Measurements from ENCODE around the gene RND1. TPM values are rescaled to one million over a fixed set of nuclear protein-coding genes. Genes with fewer than 3 reads are reported as not detected.
"Not testable (repeated sequence)": the region's sequence is repeated elsewhere in the genome, so short reads cannot be mapped to it uniquely, and the experiment has no call there.

Gene RND1
- total RNA-seq, 1 donor from 2014 or later = 15.0 TPM

DNA sequence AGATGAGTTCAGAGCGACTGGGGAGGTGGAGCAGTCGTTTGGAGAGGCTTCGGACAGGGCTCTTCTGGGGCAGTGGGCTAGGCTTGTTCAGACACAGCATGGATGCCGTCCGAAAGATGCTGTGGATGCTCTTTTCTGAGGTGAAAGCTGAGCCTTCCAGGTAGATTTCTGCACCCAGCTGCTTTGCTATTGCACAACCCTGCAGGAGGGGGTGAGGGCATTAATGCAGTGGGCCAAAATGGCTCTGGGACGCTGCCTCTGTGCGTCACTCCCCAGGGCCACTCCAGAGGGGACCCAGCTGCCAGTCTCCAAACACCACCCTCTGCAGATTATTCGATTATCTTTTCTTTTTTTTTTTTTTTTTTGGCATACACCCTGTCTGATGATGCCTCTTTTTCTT, 7.6 kb downstream of the RND1 start:
- Mint-ChIP-seq H3K27me3 (ENCODE audit: low read depth) (no peaks in the 10 kb centered on the region), H3K9me3 (no peaks in the 10 kb centered on the region), H3K27ac (no peak overlapping the region), H3K4me1 (peaks cover 8% of the 10 kb centered on the region), H3K36me3 (peaks cover 16% of the 10 kb centered on the region), H3K4me3 (no peak overlapping the region)
- DNase-seq (ENCODE audit: low spot score in 2 of 2, unreplicated experiment in 2 of 2) = no peak
- TF ChIP-seq, protein P1, sequence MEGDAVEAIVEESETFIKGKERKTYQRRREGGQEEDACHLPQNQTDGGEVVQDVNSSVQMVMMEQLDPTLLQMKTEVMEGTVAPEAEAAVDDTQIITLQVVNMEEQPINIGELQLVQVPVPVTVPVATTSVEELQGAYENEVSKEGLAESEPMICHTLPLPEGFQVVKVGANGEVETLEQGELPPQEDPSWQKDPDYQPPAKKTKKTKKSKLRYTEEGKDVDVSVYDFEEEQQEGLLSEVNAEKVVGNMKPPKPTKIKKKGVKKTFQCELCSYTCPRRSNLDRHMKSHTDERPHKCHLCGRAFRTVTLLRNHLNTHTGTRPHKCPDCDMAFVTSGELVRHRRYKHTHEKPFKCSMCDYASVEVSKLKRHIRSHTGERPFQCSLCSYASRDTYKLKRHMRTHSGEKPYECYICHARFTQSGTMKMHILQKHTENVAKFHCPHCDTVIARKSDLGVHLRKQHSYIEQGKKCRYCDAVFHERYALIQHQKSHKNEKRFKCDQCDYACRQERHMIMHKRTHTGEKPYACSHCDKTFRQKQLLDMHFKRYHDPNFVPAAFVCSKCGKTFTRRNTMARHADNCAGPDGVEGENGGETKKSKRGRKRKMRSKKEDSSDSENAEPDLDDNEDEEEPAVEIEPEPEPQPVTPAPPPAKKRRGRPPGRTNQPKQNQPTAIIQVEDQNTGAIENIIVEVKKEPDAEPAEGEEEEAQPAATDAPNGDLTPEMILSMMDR (IDR thresholded peaks at IDR 0.05; ENCODE audit: unreplicated experiment) = no peak

DNA sequence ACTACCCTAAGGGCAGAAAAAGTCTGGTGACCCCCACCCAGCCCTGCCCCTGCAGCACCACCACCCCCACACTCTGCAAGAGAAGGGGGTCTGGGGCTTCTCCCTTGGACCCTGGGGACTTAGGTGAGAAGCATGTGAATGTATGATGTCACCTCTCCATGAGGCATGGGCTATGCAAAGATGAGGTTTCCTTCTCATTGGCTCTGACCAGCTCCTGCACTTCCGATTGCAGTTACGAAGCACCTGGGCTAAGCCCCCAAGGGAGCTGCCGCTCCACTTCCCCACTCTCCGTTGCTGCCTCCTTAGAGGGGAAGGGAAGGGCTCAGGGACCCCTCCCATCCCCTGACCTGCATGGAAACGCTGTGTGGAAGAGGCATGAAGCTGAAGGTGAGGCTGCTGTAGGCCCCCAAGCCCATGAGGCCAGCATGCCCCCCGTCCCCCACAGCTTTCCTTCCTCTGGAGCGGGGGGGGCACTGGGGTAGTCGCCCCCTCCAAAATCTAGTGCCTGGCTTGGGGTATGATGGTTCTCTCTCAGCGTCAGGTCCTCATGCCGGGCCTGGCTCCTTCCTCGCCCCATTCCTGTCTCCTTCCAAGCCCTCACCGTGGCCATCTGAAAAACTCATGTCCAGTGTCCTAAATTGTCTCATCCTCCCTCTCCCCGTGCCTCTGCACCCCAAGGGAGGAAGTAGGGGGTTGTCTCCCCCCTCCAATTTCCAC, 8.2 kb downstream of the RND1 start:
- no peak overlapping the region for H3K27ac Mint-ChIP-seq
- no peaks in the 10 kb centered on the region for H3K27me3 Mint-ChIP-seq (ENCODE audit: low read depth)
- H3K4me1 Mint-ChIP-seq = peaks cover 8% of the 10 kb centered on the region
- H3K36me3 Mint-ChIP-seq = peaks cover 16% of the 10 kb centered on the region
- DNase-seq (ENCODE audit: low spot score in 2 of 2, unreplicated experiment in 2 of 2) = no peak
- TF ChIP-seq, protein P1 (IDR thresholded peaks at IDR 0.05; ENCODE audit: unreplicated experiment) = no peak
- no peaks in the 10 kb centered on the region for H3K9me3 Mint-ChIP-seq
- H3K4me3 Mint-ChIP-seq = no peak overlapping the region

DNA sequence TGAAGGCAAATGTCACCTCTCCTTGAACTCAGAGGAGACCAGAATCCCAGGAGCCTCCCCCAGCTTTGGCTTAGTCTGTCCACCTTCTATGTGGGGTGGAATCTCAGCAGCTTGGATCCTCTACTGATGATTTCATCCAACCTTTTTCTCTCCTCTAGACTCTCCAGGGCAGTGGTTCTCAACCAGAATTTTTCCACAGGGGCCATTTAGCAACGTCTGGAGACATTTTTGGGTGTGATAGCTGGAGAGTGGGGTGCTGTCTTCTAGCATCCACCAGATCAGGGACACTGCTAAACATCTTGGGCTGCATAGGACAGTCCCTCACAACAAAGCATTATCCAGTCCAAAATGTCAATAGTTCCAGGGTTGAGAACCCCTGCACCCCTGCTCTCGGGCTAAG, 9.3 kb downstream of the RND1 start:
- Mint-ChIP-seq H3K4me1 (peaks cover 7% of the 10 kb centered on the region), H3K27me3 (ENCODE audit: low read depth) (no peaks in the 10 kb centered on the region), H3K4me3 (no peak overlapping the region), H3K9me3 (no peaks in the 10 kb centered on the region), H3K27ac (no peak overlapping the region), H3K36me3 (peaks cover 8% of the 10 kb centered on the region)
- no peak for DNase-seq (ENCODE audit: low spot score in 2 of 2, unreplicated experiment in 2 of 2)
- TF ChIP-seq, protein P1 (IDR thresholded peaks at IDR 0.05; ENCODE audit: unreplicated experiment) = no peak

DNA sequence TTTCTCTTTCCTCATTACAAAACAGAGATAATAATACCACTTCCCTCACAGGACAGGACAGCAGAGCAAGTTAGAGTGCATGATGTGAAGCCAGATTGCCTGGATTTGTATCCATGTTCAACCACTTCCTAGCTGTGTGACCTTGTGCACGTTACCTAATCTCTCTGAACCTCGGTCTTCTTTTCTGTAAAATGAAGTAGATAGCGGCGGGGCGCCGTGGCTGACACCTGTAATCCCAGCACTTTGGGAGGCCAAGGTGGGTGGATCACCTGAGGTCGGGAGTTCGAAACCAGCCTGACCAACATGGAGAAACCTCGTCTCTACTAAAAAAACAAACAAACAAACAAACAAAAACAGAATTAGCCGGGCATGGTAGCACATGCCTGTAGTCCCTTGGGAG, 10.7 kb downstream of the RND1 start:
- H3K27me3 Mint-ChIP-seq (ENCODE audit: low read depth); H3K4me3 Mint-ChIP-seq; H3K27ac Mint-ChIP-seq; H3K9me3 Mint-ChIP-seq; DNase-seq (ENCODE audit: low spot score in 2 of 2, unreplicated experiment in 2 of 2); H3K36me3 Mint-ChIP-seq: not testable (repeated sequence)
- peaks cover 21% of the 10 kb centered on the region for H3K4me1 Mint-ChIP-seq

DNA sequence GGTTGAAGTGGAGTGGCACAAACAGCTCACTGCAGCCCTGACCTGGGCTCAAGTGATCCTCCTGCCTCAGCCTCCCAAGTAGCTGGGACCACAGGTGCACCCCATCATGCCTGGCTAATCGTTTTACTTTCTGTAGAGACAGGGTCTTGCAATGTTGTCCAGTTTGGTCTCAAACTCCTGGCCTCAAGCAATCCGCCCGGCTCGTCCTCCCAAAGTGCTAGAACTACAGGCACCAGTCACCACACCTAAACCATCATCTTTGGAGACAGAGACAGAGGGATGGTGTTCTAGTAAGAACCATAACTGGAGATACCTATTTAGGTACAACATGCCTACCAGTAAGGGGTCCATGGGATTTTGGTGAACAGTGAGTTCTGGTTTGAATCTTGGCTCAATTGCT, 11.2 kb downstream of the RND1 start:
- H3K27me3 Mint-ChIP-seq (ENCODE audit: low read depth) = no peaks in the 10 kb centered on the region
- no peaks in the 10 kb centered on the region for H3K9me3 Mint-ChIP-seq
- no peak for DNase-seq (ENCODE audit: low spot score in 2 of 2, unreplicated experiment in 2 of 2)
- H3K27ac Mint-ChIP-seq = no peak overlapping the region
- H3K4me3 Mint-ChIP-seq = no peak overlapping the region
- H3K36me3 Mint-ChIP-seq = peaks cover 2% of the 10 kb centered on the region
- H3K4me1 Mint-ChIP-seq = peaks cover 23% of the 10 kb centered on the region
- TF ChIP-seq, protein P1 (IDR thresholded peaks at IDR 0.05; ENCODE audit: unreplicated experiment) = no peak

DNA sequence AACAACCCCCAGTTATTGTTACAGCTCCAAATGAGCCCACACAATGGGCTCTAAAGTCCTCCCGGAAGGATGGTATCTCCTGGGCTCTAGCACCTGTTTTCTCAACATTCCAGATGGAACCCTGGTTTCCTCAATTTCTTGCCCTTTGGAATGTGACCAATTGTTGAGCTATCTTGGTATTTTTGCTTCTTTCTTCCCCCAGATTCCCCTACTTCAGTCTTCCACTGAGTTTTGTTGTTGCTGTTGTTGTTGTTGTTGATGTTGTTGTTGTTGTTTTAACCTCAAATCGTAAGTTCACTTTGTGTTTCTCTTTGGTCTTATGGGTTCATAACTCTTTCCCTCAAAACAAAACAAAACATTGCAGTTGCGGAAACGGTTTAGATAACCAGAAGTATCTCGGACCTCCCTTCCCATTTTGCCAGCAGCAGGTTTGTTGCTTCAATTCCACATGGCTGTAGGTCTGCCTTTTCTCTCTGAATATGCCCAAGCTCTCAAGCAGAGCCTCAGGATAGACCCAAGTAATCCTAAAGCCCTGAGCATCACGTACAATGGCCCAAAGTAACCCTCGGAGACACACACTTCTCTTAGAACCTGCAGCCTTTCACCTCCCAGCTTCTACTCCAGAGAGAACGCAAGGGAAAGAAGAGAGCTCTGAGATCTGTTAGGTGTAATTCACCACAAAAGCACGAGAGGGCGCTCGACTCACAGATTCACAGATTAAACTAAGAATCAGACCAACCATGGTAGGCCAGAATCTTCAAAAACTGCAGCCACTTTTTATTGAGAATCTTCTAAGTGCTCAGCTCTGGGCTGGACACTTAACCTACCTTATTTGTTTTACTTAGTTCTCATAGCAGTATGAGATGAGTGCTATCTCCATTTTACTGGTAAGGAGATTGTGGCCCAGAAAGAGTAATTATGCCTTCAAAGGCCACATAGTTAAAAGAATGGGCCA, 12.7 kb downstream of the RND1 start:
- Mint-ChIP-seq H3K27me3 (ENCODE audit: low read depth) (no peaks in the 10 kb centered on the region), H3K27ac (peak overlapping the region; percentile 96), H3K4me3 (peak overlapping the region; percentile 98), H3K9me3 (no peaks in the 10 kb centered on the region), H3K36me3 (peaks cover 2% of the 10 kb centered on the region), H3K4me1 (peaks cover 23% of the 10 kb centered on the region)
- TF ChIP-seq, protein P1 (IDR thresholded peaks at IDR 0.05; ENCODE audit: unreplicated experiment) = peak; percentile 97
- peak; percentile 39 to 91 for DNase-seq (ENCODE audit: low spot score in 2 of 2, unreplicated experiment in 2 of 2)
